Measurements from ENCODE around the gene RPAP3. TPM values are rescaled to one million over a fixed set of nuclear protein-coding genes. Genes with fewer than 3 reads are reported as not detected.

RPAP3 gene
- polyA plus RNA-seq, 6 donors from 2014 or later, result 47.8 to 69.5 (median 56.0) TPM

- Mint-ChIP-seq H3K4me1 (peaks cover 7 to 37% (median 16%) of the 10 kb centered on the region in 3 donors), H3K9me3 (no peaks in the 10 kb centered on the region), H3K36me3 (peaks cover 0 to 14% of the 10 kb centered on the region in 2 donors), H3K4me3 (peak overlapping the region in 1 of 8 donors; percentile 33), H3K27ac (peak overlapping the region in 2 of 6 donors; percentile 7 to 75), H3K27me3 (peaks cover 0 to 8% (median 0%) of the 10 kb centered on the region in 3 donors)
- ATAC-seq (ENCODE audit: low read depth in 2 of 2) (no peak), DNase-seq (no peak)
Observed at GRCh38 chr12:47722941-47723631, 17.3 kb upstream of the RPAP3 start.

- DNase-seq (no peak), ATAC-seq (ENCODE audit: low read depth in 2 of 2) (no peak)
- H3K27ac Mint-ChIP-seq, result peak overlapping the region in 1 of 6 donors; percentile 15
- peaks cover 0 to 8% (median 0%) of the 10 kb centered on the region in 3 donors for H3K27me3 Mint-ChIP-seq
- H3K36me3 Mint-ChIP-seq, result peaks cover 0 to 14% of the 10 kb centered on the region in 2 donors
- H3K4me1 Mint-ChIP-seq, result peaks cover 15 to 45% (median 24%) of the 10 kb centered on the region in 3 donors
- no peaks in the 10 kb centered on the region for H3K9me3 Mint-ChIP-seq
- H3K4me3 Mint-ChIP-seq, result no peak overlapping the region
Observed at GRCh38 chr12:47722136-47722834, 16.5 kb upstream of the RPAP3 start.

GRCh38 chr12:47721431-47721973, 15.7 kb upstream of the RPAP3 start:
- ATAC-seq (ENCODE audit: low read depth in 2 of 2) (no peak), DNase-seq (no peak)
- H3K27ac Mint-ChIP-seq, result no peak overlapping the region
- peaks cover 0 to 14% of the 10 kb centered on the region in 2 donors for H3K36me3 Mint-ChIP-seq
- H3K4me1 Mint-ChIP-seq, result peaks cover 22 to 47% (median 29%) of the 10 kb centered on the region in 3 donors
- no peaks in the 10 kb centered on the region for H3K9me3 Mint-ChIP-seq
- no peak overlapping the region for H3K4me3 Mint-ChIP-seq
- H3K27me3 Mint-ChIP-seq, result peaks cover 0 to 8% (median 0%) of the 10 kb centered on the region in 3 donors

- no peak for DNase-seq
- H3K9me3 Mint-ChIP-seq, result no peaks in the 10 kb centered on the region
- peaks cover 0 to 3% (median 0%) of the 10 kb centered on the region in 3 donors for H3K27me3 Mint-ChIP-seq
- no peak for ATAC-seq (ENCODE audit: low read depth in 2 of 2)
- peaks cover 0 to 5% of the 10 kb centered on the region in 2 donors for H3K36me3 Mint-ChIP-seq
- no peak overlapping the region for H3K4me3 Mint-ChIP-seq
- H3K4me1 Mint-ChIP-seq, result peaks cover 23 to 41% (median 32%) of the 10 kb centered on the region in 3 donors
- no peak overlapping the region for H3K27ac Mint-ChIP-seq
Observed at GRCh38 chr12:47718531-47718930, 12.7 kb upstream of the RPAP3 start.

- Mint-ChIP-seq H3K4me1 (peaks cover 21 to 38% (median 32%) of the 10 kb centered on the region in 3 donors), H3K27ac (peak overlapping the region; percentile 25 to 95 (median 88)), H3K4me3 (peak overlapping the region in 7 of 8 donors; percentile 20 to 78 (median 39)), H3K36me3 (no peaks in the 10 kb centered on the region), H3K27me3 (no peaks in the 10 kb centered on the region), H3K9me3 (no peaks in the 10 kb centered on the region)
- ATAC-seq (ENCODE audit: low read depth in 2 of 2), result peak; percentile 72 to 73
- peak; percentile 49 for DNase-seq
Observed at GRCh38 chr12:47717443-47718193, 11.8 kb upstream of the RPAP3 start.

GRCh38 chr12:47717046-47717442, 11.2 kb upstream of the RPAP3 start:
- no peaks in the 10 kb centered on the region for H3K9me3 Mint-ChIP-seq
- no peaks in the 10 kb centered on the region for H3K27me3 Mint-ChIP-seq
- DNase-seq (no peak), ATAC-seq (ENCODE audit: low read depth in 2 of 2) (no peak)
- H3K4me1 Mint-ChIP-seq, result peaks cover 21 to 38% (median 32%) of the 10 kb centered on the region in 3 donors
- H3K36me3 Mint-ChIP-seq, result no peaks in the 10 kb centered on the region
- peak overlapping the region in 3 of 6 donors; percentile 67 to 93 (median 88) for H3K27ac Mint-ChIP-seq
- H3K4me3 Mint-ChIP-seq, result peak overlapping the region in 2 of 8 donors; percentile 21 to 39

- DNase-seq, result no peak
- Mint-ChIP-seq H3K9me3 (no peaks in the 10 kb centered on the region), H3K4me3 (no peak overlapping the region), H3K27me3 (no peaks in the 10 kb centered on the region), H3K4me1 (peaks cover 21 to 35% (median 33%) of the 10 kb centered on the region in 3 donors), H3K36me3 (no peaks in the 10 kb centered on the region), H3K27ac (peak overlapping the region in 2 of 6 donors; percentile 18 to 20)
- ATAC-seq (ENCODE audit: low read depth in 2 of 2), result no peak
Observed at GRCh38 chr12:47715877-47716548, 10.2 kb upstream of the RPAP3 start.

GRCh38 chr12:47715393-47715876, 9.6 kb upstream of the RPAP3 start:
- DNase-seq (peak; percentile 75), ATAC-seq (ENCODE audit: low read depth in 2 of 2) (peak; percentile 83 to 85)
- Mint-ChIP-seq H3K27ac (peak overlapping the region in 5 of 6 donors; percentile 14 to 85 (median 64)), H3K27me3 (no peaks in the 10 kb centered on the region), H3K4me1 (peaks cover 24 to 41% (median 39%) of the 10 kb centered on the region in 3 donors), H3K9me3 (no peaks in the 10 kb centered on the region), H3K4me3 (peak overlapping the region in 4 of 8 donors; percentile 22 to 74 (median 37)), H3K36me3 (no peaks in the 10 kb centered on the region)

GRCh38 chr12:47714826-47715386, 9.1 kb upstream of the RPAP3 start:
- Mint-ChIP-seq H3K36me3 (no peaks in the 10 kb centered on the region), H3K27me3 (no peaks in the 10 kb centered on the region), H3K4me3 (peak overlapping the region in 1 of 8 donors; percentile 74), H3K4me1 (peaks cover 25 to 46% (median 44%) of the 10 kb centered on the region in 3 donors), H3K27ac (peak overlapping the region in 4 of 6 donors; percentile 14 to 85 (median 48)), H3K9me3 (no peaks in the 10 kb centered on the region)
- ATAC-seq (ENCODE audit: low read depth in 2 of 2), result no peak
- DNase-seq, result no peak

- H3K4me1 Mint-ChIP-seq, result peaks cover 40 to 60% (median 58%) of the 10 kb centered on the region in 3 donors
- no peaks in the 10 kb centered on the region for H3K36me3 Mint-ChIP-seq
- no peak overlapping the region for H3K4me3 Mint-ChIP-seq
- no peaks in the 10 kb centered on the region for H3K27me3 Mint-ChIP-seq
- H3K27ac Mint-ChIP-seq, result no peak overlapping the region
- DNase-seq (no peak), ATAC-seq (ENCODE audit: low read depth in 2 of 2) (no peak)
- H3K9me3 Mint-ChIP-seq, result no peaks in the 10 kb centered on the region
Observed at GRCh38 chr12:47712171-47712570, 6.3 kb upstream of the RPAP3 start.

GRCh38 chr12:47711448-47711847, 5.6 kb upstream of the RPAP3 start:
- H3K27me3 Mint-ChIP-seq, result no peaks in the 10 kb centered on the region
- peak overlapping the region in 1 of 6 donors; percentile 49 for H3K27ac Mint-ChIP-seq
- DNase-seq (no peak), ATAC-seq (ENCODE audit: low read depth in 2 of 2) (no peak)
- H3K36me3 Mint-ChIP-seq, result no peaks in the 10 kb centered on the region
- H3K4me3 Mint-ChIP-seq, result peak overlapping the region in 2 of 8 donors; percentile 10
- no peaks in the 10 kb centered on the region for H3K9me3 Mint-ChIP-seq
- H3K4me1 Mint-ChIP-seq, result peaks cover 40 to 58% (median 57%) of the 10 kb centered on the region in 3 donors

- Mint-ChIP-seq H3K4me1 (peaks cover 44 to 55% (median 48%) of the 10 kb centered on the region in 3 donors), H3K4me3 (peak overlapping the region in 4 of 8 donors; percentile 24 to 75 (median 46))
Observed at GRCh38 chr12:47710278-47710677, 4.4 kb upstream of the RPAP3 start.

More at GRCh38 chr12:47710278-47710677, 4.4 kb upstream of the RPAP3 start:
- no peaks in the 10 kb centered on the region for H3K27me3 Mint-ChIP-seq
- H3K36me3 Mint-ChIP-seq, result no peaks in the 10 kb centered on the region
- no peak for ATAC-seq (ENCODE audit: low read depth in 2 of 2)
- no peaks in the 10 kb centered on the region for H3K9me3 Mint-ChIP-seq
- DNase-seq, result no peak
- H3K27ac Mint-ChIP-seq, result peak overlapping the region in 3 of 6 donors; percentile 60 to 76 (median 72)

All from naive B cell (primary cell).